Loucy (cell line): Measurements from ENCODE around the gene RAB6B.

Source experiments
- H2AFZ ChIP-seq: fragments of 200-600 bp; sonication (generic); 2 replicates; pipeline ENCODE4 v1.6.0; 2016; ENCODE audit warnings: antibody characterized with exemption, mild to moderate bottlenecking, low read length, moderate library complexity
- H3F3A ChIP-seq: fragments of 200-600 bp; 2 replicates; pipeline ENCODE4 v1.6.0; 2016; ENCODE audit warnings: antibody characterized with exemption, low read depth, mild to moderate bottlenecking
- H3K27me3 ChIP-seq: fragments of 200-600 bp; sonication (generic); 2 replicates; pipeline ENCODE4 v1.6.1; 2014; ENCODE audit warnings: low read length, mild to moderate bottlenecking; ENCODE audit not compliant: insufficient read depth, poor library complexity, severe bottlenecking
- H3K36me3 ChIP-seq: fragments of 200-600 bp; sonication (generic); 2 replicates; pipeline ENCODE4 v1.6.1; 2016; ENCODE audit warnings: low read length; ENCODE audit not compliant: insufficient read depth
- H3K4me1 ChIP-seq: fragments of 200-600 bp; sonication (generic); 2 replicates; pipeline ENCODE4 v1.5.1; 2014; ENCODE audit warnings: low read length, mild to moderate bottlenecking; ENCODE audit not compliant: insufficient read depth, poor library complexity, severe bottlenecking
- H3K4me2 ChIP-seq: fragments of 200-600 bp; sonication (generic); 2 replicates; pipeline ENCODE4 v1.6.0; 2014; ENCODE audit warnings: antibody characterized with exemption, low read length, low read depth, mild to moderate bottlenecking; ENCODE audit not compliant: poor library complexity, severe bottlenecking
- H3K4me3 ChIP-seq: fragments of 200-600 bp; sonication (generic); 2 replicates; pipeline ENCODE4 v1.5.1; 2014; ENCODE audit warnings: low read length, mild to moderate bottlenecking, mixed read lengths; ENCODE audit not compliant: poor library complexity, severe bottlenecking
- H3K79me2 ChIP-seq: fragments of 200-600 bp; sonication (generic); 2 replicates; pipeline ENCODE4 v1.6.1; 2014; ENCODE audit warnings: low read length; ENCODE audit not compliant: insufficient read depth
- H3K9ac ChIP-seq: fragments of 200-600 bp; sonication (generic); 2 replicates; pipeline ENCODE4 v1.6.0; 2014; ENCODE audit warnings: mild to moderate bottlenecking, low read depth, low read length, moderate library complexity; ENCODE audit not compliant: poor library complexity, severe bottlenecking
- H3K9me2 ChIP-seq: fragments of 200-600 bp; sonication (generic); replicated peaks from 2 replicates; pipeline ENCODE4 v1.6.1; 2016; ENCODE audit warnings: low read depth, low read length, mixed read lengths
- H3K9me3 ChIP-seq: fragments of 200-600 bp; sonication (generic); 2 replicates; pipeline ENCODE4 v1.6.1; 2014; ENCODE audit warnings: mild to moderate bottlenecking, antibody characterized with exemption, low read length, low read depth; ENCODE audit not compliant: insufficient read depth
- H4K20me1 ChIP-seq: fragments of 200-600 bp; sonication (generic); 2 replicates; pipeline ENCODE4 v1.6.0; 2014; ENCODE audit warnings: antibody characterized with exemption, low read length, mild to moderate bottlenecking; ENCODE audit not compliant: insufficient read depth, poor library complexity, severe bottlenecking
- CTCF ChIP-seq: fragments of 200-600 bp; sonication (generic); conservative IDR thresholded peaks from 2 replicates; pipeline ENCODE4 v1.5.1; 2014; ENCODE audit warnings: mild to moderate bottlenecking, antibody characterized with exemption, low read length
- EZH2phosphoT487 ChIP-seq: fragments of 200-600 bp; IDR thresholded peaks from 2 replicates; pipeline ENCODE4 v1.6.1; 2018; ENCODE audit warnings: antibody characterized with exemption, mild to moderate bottlenecking, moderate library complexity, borderline replicate concordance

Gene RAB6B

GRCh38 chr3:133890972-133891644 is 4.6 kb downstream of the RAB6B start:
- H4K20me1 ChIP-seq: no peaks in the 10 kb centered on the region
- no peak overlapping the region for H2AFZ ChIP-seq
- no peaks in the 10 kb centered on the region for H3K9me2 ChIP-seq
- TF ChIP-seq EZH2phosphoT487 (no peak), CTCF (no peak)
- H3K9me3 ChIP-seq: no peaks in the 10 kb centered on the region
- H3K79me2 ChIP-seq: no peaks in the 10 kb centered on the region
- H3K9ac ChIP-seq: no peak overlapping the region
- no peak overlapping the region for H3K4me3 ChIP-seq
- H3K27me3 ChIP-seq: peaks cover 10% of the 10 kb centered on the region
- H3F3A ChIP-seq: no peaks in the 10 kb centered on the region
- H3K4me1 ChIP-seq: no peaks in the 10 kb centered on the region
- no peak overlapping the region for H3K4me2 ChIP-seq
- H3K36me3 ChIP-seq: no peaks in the 10 kb centered on the region

DNA sequence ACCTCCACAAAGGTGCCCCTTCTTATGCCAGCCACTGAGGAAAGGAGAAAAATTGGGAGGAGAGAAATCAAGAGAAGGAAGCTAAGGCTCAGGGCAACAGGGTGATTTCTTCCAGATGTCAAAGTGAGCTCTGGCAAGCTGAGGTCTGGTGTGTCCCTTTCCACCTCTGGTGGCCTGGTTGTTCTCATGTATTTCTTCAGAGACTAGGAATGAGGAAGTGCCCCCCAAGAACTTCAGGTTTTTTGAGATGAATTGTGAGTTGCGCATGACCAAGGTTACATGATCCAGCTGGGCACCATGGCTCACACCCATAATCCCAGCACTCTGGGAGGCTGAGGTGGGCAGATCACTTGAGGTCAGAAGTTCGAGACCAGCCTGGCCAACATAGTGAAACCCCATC is 5.6 kb downstream of the RAB6B start:
- no peaks in the 10 kb centered on the region for H3K79me2 ChIP-seq
- TF ChIP-seq CTCF (no peak), EZH2phosphoT487 (no peak)
- no peak overlapping the region for H3K4me2 ChIP-seq
- H3K9me2 ChIP-seq: no peaks in the 10 kb centered on the region
- no peaks in the 10 kb centered on the region for H3K4me1 ChIP-seq
- H3K4me3 ChIP-seq: no peak overlapping the region
- H3F3A ChIP-seq: no peaks in the 10 kb centered on the region
- no peak overlapping the region for H2AFZ ChIP-seq
- H3K9ac ChIP-seq: no peak overlapping the region
- H3K9me3 ChIP-seq: no peaks in the 10 kb centered on the region
- H3K36me3 ChIP-seq: no peaks in the 10 kb centered on the region
- H3K27me3 ChIP-seq: no peaks in the 10 kb centered on the region
- H4K20me1 ChIP-seq: no peaks in the 10 kb centered on the region

DNA sequence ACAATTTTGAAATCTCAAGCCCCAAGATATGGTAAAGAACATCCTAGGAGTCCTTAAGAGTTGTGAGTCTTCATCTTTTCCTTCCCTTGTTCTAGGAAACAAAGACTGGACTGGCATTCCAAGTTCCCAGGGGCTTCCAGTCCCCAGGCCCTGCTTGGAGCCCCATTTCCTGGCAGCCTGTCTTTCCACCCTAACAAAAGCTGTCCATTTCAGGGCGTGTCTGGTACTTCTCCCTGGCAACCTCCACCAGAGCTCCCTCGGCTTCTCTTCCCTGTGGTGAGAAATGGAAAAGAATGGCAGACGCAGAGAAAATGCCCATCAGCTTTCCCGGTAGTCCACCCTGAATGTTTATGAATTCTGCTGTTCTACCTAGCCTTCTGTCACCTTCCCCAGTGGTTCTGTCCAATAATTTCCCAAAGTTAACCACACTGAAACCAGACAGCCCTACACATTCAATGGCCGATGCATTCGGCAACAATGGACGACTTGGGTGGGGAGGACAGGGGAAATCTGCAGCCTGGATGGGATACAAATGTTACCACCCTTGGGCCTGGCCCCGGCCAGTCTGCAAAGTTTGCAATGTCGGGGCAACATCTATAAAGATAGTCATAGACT is 6.8 kb downstream of the RAB6B start:
- TF ChIP-seq EZH2phosphoT487 (no peak), CTCF (no peak)
- Histone ChIP-seq H2AFZ (no peak overlapping the region), H3K4me1 (no peaks in the 10 kb centered on the region), H3K36me3 (no peaks in the 10 kb centered on the region), H4K20me1 (no peaks in the 10 kb centered on the region), H3F3A (no peaks in the 10 kb centered on the region), H3K27me3 (no peaks in the 10 kb centered on the region), H3K9ac (no peak overlapping the region), H3K79me2 (no peaks in the 10 kb centered on the region), H3K9me2 (no peaks in the 10 kb centered on the region), H3K4me2 (no peak overlapping the region), H3K9me3 (no peaks in the 10 kb centered on the region), H3K4me3 (no peak overlapping the region)
